ENCODE measurements around the gene HEG1.

DNA sequence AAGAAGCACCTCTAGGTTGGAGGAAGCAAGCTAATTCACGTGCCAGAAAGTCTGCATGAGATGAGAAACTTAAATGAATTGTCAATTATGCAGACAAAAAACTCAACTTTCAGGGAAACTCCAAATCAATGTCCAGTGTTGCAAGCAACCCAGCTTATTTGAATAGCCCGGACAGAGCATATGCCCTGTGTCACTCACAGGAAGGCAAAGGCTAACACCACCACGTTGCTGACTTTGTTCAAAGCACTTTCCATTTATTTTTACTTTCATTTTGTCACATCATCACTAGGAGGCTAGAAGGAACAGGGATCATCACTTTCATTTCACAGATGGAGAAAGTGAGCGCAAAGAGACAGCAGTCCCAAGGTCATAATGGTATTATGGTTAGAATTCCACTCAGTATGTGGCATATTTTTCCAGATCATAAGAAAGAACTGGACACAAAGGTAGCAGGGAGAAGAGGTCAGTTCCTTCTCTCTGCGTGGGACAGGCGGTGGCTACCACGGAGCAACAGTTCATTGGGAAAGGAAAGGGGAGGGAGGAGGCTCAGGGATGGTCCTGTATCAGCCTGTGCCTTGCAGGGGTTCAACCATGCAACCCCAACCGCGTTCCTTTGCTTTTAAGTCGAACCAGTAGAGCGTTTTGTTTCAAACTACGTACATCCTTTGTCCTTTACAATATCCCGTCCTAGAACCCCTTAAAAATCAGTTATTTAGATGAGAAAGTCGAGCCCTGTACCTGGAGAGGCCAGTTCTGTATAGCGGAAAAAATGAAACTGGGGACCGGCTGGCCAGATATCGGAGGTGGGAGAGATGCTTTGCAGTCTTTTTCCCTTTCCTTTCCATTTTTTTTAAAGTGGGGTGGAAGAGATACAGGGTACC, 1.1 kb downstream of the HEG1 start:
- TF ChIP-seq CTCF (IDR thresholded peaks at IDR 0.05): peak in 2 of 4 experiments; percentile 45 to 52
- peak; percentile 33 for TF ChIP-seq POLR2A (IDR thresholded peaks at IDR 0.05)
- peak; percentile 62 for TF ChIP-seq POLR2AphosphoS5 (IDR thresholded peaks at IDR 0.05)
- no peak for TF ChIP-seq EP300 (IDR thresholded peaks at IDR 0.05)

Data from gastroesophageal sphincter (tissue), 3 donors.